Fibroblast of lung (primary cell): ENCODE results near the gene PTP4A2. TPM values are rescaled to one million over a fixed set of nuclear protein-coding genes. Genes with fewer than 3 reads are reported as not detected.

ENCODE experiments used
- DNase-seq, 2 donors: peaks; one replicate each; pipeline versions ENCODE4 v3.0.0 to v3.0.0-alpha.2; 2010; ENCODE audit warnings: low read depth in 2 of 2
- H2AFZ ChIP-seq: 2 replicates; pipeline ENCODE4 v1.5.1; 2012; ENCODE audit warnings: low read length, control low read depth, inconsistent platforms
- H3K27ac ChIP-seq: 2 replicates; pipeline ENCODE4 v1.5.1; 2011; ENCODE audit warnings: low read length, control low read depth; ENCODE audit not compliant: insufficient read depth
- H3K27me3 ChIP-seq: 2 replicates; pipeline ENCODE4 v1.5.1; 2011; ENCODE audit warnings: mild to moderate bottlenecking, low read length; ENCODE audit not compliant: control insufficient read depth, insufficient read depth
- H3K36me3 ChIP-seq: 2 replicates; pipeline ENCODE4 v1.5.1; 2011; ENCODE audit warnings: low read length; ENCODE audit not compliant: control insufficient read depth, insufficient read depth
- H3K4me1 ChIP-seq: 2 replicates; pipeline ENCODE4 v1.5.1; 2011; ENCODE audit warnings: low read length; ENCODE audit not compliant: control insufficient read depth, insufficient read depth; ENCODE audit errors: extremely low read depth
- H3K4me2 ChIP-seq: 2 replicates; pipeline ENCODE4 v1.5.1; 2011; ENCODE audit warnings: low read length, control low read depth; ENCODE audit not compliant: insufficient read depth; ENCODE audit errors: extremely low read depth
- H3K4me3 ChIP-seq, 4 experiments: fragments of 200-600 bp in 1 of 4; sonication (generic) in 1 of 4; replicated peaks in 1 of 4; 2 replicates each; pipeline ENCODE4 v1.5.1; 2011 to 2016; ENCODE audit warnings: low read length in 4 of 4, low read depth in 3 of 4, mild to moderate bottlenecking in 3 of 4, control low read depth in 2 of 4, inconsistent platforms in 1 of 4, mixed read lengths in 1 of 4; ENCODE audit not compliant: insufficient read depth in 1 of 4; ENCODE audit errors: control extremely low read depth in 1 of 4
- H3K79me2 ChIP-seq: 2 replicates; pipeline ENCODE4 v1.5.1; 2012; ENCODE audit warnings: mild to moderate bottlenecking, low read length, inconsistent platforms; ENCODE audit not compliant: control insufficient read depth, insufficient read depth
- H3K9ac ChIP-seq: 2 replicates; pipeline ENCODE4 v1.5.1; 2011; ENCODE audit warnings: mild to moderate bottlenecking, low read length, control low read depth; ENCODE audit not compliant: insufficient read depth
- H3K9me3 ChIP-seq: 2 replicates; pipeline ENCODE4 v1.5.1; 2012; ENCODE audit warnings: low read depth, low read length; ENCODE audit not compliant: control insufficient read depth, insufficient read depth
- H4K20me1 ChIP-seq: 2 replicates; pipeline ENCODE4 v1.5.1; 2011; ENCODE audit warnings: low read length; ENCODE audit not compliant: control insufficient read depth, insufficient read depth; ENCODE audit errors: extremely low read depth
- EZH2 ChIP-seq: IDR thresholded peaks from 2 replicates; pipeline ENCODE4 v1.5.1; 2012; ENCODE audit warnings: low read length, control low read depth, mild to moderate bottlenecking; ENCODE audit errors: missing control alignments
- polyA plus RNA-seq, 2 donors: library from polyadenylated mRNA; depleted of rRNA in 1 of 2; stranded (reverse) in 1 of 2; unstranded in 1 of 2; fragments of >200 nt; gene quantifications; 2 replicates each; pipeline ENCODE4 v1.2.1, GENCODE V29; 2011 to 2012; ENCODE audit warnings: missing spikeins in 1 of 2
- total RNA-seq: library from RNA; depleted of rRNA; stranded (reverse); fragments of >200 nt; gene quantifications from 2 replicates; pipeline ENCODE4 v1.2.1, GENCODE V29; 2014
- TF ChIP-seq, protein P1 (sequence below), 2 donors: IDR thresholded peaks in 1 of 2; conservative IDR thresholded peaks in 1 of 2; 1 replicate in 1 of 2; 2 replicates in 1 of 2; pipeline ENCODE4 v1.5.1; 2011 to 2012; ENCODE audit warnings: low read length in 2 of 2, control low read depth in 1 of 2, inconsistent platforms in 1 of 2, low read depth in 1 of 2, mild to moderate bottlenecking in 1 of 2

The PTP4A2 gene
- total and polyA plus RNA-seq, 2 donors (not counting 1 experiment from before 2014, with no cell fraction given): 366 to 429 TPM

DNA sequence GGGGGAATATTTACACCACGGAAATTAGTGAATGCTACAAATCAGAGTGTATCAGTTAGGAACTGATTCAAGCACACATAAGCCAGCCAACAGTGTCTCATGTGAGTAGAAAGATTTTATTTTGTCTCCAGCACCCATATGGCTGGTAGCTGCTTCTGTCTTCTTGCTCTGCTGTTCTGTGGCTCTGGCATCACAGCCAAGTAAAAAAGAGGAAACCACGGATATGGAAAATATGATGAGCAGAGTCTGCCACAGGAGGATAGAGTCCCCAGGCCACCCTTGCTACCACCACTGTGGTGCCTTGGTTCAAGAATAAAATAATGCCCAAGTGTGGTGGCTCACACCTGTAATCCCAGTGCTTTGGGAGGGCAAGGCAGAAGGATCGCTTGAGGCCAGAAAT is 68.7 kb downstream of the PTP4A2 start:
- Histone ChIP-seq H3K4me2 (no peak overlapping the region), H4K20me1 (no peaks in the 10 kb centered on the region), H3K27me3 (peaks cover 3% of the 10 kb centered on the region), H3K36me3 (no peaks in the 10 kb centered on the region), H3K9me3 (no peaks in the 10 kb centered on the region), H2AFZ (no peak overlapping the region), H3K9ac (no peak overlapping the region), H3K27ac (no peak overlapping the region), H3K4me1 (no peaks in the 10 kb centered on the region), H3K4me3 (no peak overlapping the region), H3K79me2 (no peaks in the 10 kb centered on the region)
- TF ChIP-seq, protein P1, sequence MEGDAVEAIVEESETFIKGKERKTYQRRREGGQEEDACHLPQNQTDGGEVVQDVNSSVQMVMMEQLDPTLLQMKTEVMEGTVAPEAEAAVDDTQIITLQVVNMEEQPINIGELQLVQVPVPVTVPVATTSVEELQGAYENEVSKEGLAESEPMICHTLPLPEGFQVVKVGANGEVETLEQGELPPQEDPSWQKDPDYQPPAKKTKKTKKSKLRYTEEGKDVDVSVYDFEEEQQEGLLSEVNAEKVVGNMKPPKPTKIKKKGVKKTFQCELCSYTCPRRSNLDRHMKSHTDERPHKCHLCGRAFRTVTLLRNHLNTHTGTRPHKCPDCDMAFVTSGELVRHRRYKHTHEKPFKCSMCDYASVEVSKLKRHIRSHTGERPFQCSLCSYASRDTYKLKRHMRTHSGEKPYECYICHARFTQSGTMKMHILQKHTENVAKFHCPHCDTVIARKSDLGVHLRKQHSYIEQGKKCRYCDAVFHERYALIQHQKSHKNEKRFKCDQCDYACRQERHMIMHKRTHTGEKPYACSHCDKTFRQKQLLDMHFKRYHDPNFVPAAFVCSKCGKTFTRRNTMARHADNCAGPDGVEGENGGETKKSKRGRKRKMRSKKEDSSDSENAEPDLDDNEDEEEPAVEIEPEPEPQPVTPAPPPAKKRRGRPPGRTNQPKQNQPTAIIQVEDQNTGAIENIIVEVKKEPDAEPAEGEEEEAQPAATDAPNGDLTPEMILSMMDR (conservative IDR thresholded peaks at IDR 0.05 in 1 of 2, IDR thresholded peaks at IDR 0.05 in 1 of 2; ENCODE audit: low read depth in 1 of 2, low read length in 2 of 2): no peak
- TF ChIP-seq EZH2: no peak
- DNase-seq: no peak

- Histone ChIP-seq H2AFZ (no peak overlapping the region), H3K79me2 (no peaks in the 10 kb centered on the region), H3K4me1 (no peaks in the 10 kb centered on the region), H3K9me3 (no peaks in the 10 kb centered on the region), H3K4me3 (no peak overlapping the region), H3K4me2 (no peak overlapping the region), H3K36me3 (no peaks in the 10 kb centered on the region), H4K20me1 (no peaks in the 10 kb centered on the region), H3K27ac (no peak overlapping the region), H3K9ac (no peak overlapping the region), H3K27me3 (peaks cover 3% of the 10 kb centered on the region)
- no peak for DNase-seq
- TF ChIP-seq, protein P1 (conservative IDR thresholded peaks at IDR 0.05 in 1 of 2, IDR thresholded peaks at IDR 0.05 in 1 of 2; ENCODE audit: low read depth in 1 of 2, low read length in 2 of 2): no peak
- no peak for TF ChIP-seq EZH2
Observed at GRCh38 chr1:31868862-31869261, 69.3 kb downstream of the PTP4A2 start.

- H3K27me3 ChIP-seq: peaks cover 3% of the 10 kb centered on the region
- H3K4me1 ChIP-seq: no peaks in the 10 kb centered on the region
Observed at GRCh38 chr1:31867546-31867945, 70.6 kb downstream of the PTP4A2 start.

More at GRCh38 chr1:31867546-31867945, 70.6 kb downstream of the PTP4A2 start:
- Histone ChIP-seq H2AFZ (no peak overlapping the region), H3K9me3 (no peaks in the 10 kb centered on the region), H3K4me2 (no peak overlapping the region), H4K20me1 (no peaks in the 10 kb centered on the region), H3K79me2 (no peaks in the 10 kb centered on the region), H3K4me3 (no peak overlapping the region), H3K36me3 (no peaks in the 10 kb centered on the region), H3K9ac (no peak overlapping the region), H3K27ac (no peak overlapping the region)
- DNase-seq: no peak
- TF ChIP-seq, protein P1 (conservative IDR thresholded peaks at IDR 0.05 in 1 of 2, IDR thresholded peaks at IDR 0.05 in 1 of 2; ENCODE audit: low read depth in 1 of 2, low read length in 2 of 2): no peak
- TF ChIP-seq EZH2: no peak
